ENCODE data around the gene CRYAB.
A peak's percentile ranks its signal among the peaks of the same experiment; 100 is the strongest.

CRYAB gene

DNA sequence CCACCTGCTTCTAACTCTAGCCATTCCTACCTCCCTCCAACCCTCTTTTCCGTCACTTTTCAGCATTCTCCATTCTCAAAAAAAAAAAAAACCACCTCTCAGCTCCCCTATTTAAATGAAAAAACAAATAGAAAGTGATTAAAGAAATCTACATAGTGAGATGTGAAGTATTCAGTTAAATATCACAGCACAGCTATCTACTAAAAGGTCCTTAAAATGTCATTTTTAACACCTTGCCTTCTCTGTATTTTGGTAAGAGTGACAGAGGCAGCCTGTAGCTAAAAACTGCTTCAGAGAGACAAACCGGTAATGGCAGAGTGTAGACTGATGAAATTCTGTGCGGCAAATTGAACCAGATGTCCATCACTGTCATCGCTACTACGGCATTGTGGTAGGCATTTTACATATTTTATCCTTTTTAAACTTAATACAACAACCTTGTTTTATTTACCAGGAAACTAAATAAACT is 39.8 kb downstream of the CRYAB start:
- H3K79me2 ChIP-seq (ENCODE audit: control insufficient read depth, insufficient read depth, low read length): no peaks in the 10 kb centered on the region
- H3K27ac ChIP-seq (ENCODE audit: low read depth, low read length): no peak overlapping the region

DNA sequence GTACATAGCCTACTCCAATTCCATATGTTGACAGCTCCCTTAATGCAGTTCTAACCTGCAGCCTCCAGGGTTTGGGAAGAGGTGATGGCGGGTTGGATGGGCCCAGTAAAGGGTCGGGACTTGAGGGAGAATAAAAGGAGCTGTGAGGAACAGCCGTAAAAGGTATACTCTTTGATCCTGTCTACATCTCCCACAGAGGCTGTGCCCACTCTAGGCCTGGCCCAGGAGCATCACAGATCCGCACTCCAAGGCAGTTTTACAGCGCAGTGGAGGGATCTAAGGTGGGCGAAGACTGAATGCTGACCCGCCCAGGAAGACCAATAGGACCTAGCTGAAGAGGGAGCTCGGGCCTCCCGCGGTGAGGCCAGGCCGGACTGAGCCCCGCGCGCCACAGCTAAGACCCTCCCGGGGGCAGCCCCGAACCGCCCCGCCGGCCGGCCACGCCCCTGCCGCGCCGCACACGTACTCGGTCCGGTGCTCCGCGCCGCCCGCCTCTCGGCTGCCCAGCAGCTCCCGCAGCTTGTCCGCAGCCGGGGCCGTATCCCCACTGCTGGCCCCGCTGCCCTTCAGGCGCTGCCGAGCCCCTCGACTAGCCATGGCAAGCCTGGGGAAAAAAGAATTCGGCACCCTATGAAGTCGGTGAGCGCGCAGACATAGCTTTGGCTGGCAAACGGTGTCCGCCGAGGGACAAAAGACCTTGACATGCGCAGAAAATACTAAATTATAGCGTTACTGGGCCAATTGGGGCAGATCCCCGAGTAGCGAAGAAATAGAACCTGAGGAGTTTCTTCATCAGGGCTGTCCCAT is 40.5 kb downstream of the CRYAB start, which contains the start of gene ALG9:
ALG9 (minus strand) TSS at position 696 of the 807 bp plus-strand sequence; CDS start at position 597, 99 bp downstream.
- no peak within 1 kb of the TSS for H2BK5ac ChIP-seq (ENCODE audit: low read length)
- WGBS (ENCODE audit: extremely low coverage, insufficient coverage, low lambda C conversion rate): no CpG with 5 or more reads among the region's 51 CpGs

More for the DNA sequence above, 39.8 kb downstream of the CRYAB start:
- Histone ChIP-seq H4K5ac (ENCODE audit: low read length) (no peak overlapping the region), H3K23ac (ENCODE audit: low read length) (no peak overlapping the region), H2BK120ac (ENCODE audit: low read depth, low read length) (no peak overlapping the region), H3K4me2 (ENCODE audit: low read length) (no peak overlapping the region), H3K9ac (ENCODE audit: low read length) (peak overlapping the region; percentile 88), H3K4ac (ENCODE audit: low read depth, low read length) (no peak overlapping the region), H3K18ac (ENCODE audit: low read length) (no peak overlapping the region), H2BK5ac (ENCODE audit: low read length) (no peak overlapping the region), H3K79me1 (ENCODE audit: low read length) (no peaks in the 10 kb centered on the region), H3K4me3 (ENCODE audit: low read length) (peak overlapping the region; percentile 77), H3K27me3 (ENCODE audit: insufficient read depth, low read length, poor library complexity) (no peaks in the 10 kb centered on the region), H2AK5ac (ENCODE audit: low read length) (no peak overlapping the region), H3K36me3 (ENCODE audit: control insufficient read depth, insufficient read depth, low read length) (no peaks in the 10 kb centered on the region), H2BK15ac (replicated peaks; ENCODE audit: low read depth) (no peak overlapping the region), H3K4me1 (ENCODE audit: control insufficient read depth, low read depth, low read length) (no peaks in the 10 kb centered on the region), H4K8ac (ENCODE audit: low read depth, low read length) (no peak overlapping the region), H3K56ac (ENCODE audit: low read length) (peak overlapping the region; percentile 93)
- no CpG with 5 or more reads among the region's 5 CpGs for WGBS (ENCODE audit: extremely low coverage, insufficient coverage, low lambda C conversion rate)
- DNase-seq: no peak

DNA sequence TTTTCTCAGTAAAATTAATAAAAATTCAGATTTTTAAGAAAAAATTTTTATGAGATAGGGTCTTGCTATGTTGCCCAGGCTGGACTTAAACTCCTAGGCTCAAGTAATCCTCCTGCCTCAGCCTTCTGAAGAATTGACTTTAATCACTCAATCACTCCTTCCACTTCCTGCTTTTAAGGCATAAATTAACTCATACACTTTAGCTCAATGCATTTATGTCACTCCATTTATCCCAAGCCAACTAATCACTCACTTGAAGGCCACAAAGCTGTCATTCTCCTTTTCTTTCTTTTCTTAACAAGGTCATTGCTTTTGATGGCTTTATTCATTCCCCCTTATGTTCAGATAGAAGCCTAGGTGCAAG is 41.1 kb downstream of the CRYAB start:
- no peak overlapping the region for H4K8ac ChIP-seq (ENCODE audit: low read depth, low read length)
- no peaks in the 10 kb centered on the region for H3K27me3 ChIP-seq (ENCODE audit: insufficient read depth, low read length, poor library complexity)
- H3K4me3 ChIP-seq (ENCODE audit: low read length): peak overlapping the region; percentile 77
- no peak overlapping the region for H3K23ac ChIP-seq (ENCODE audit: low read length)
- peak overlapping the region; percentile 88 for H3K9ac ChIP-seq (ENCODE audit: low read length)
- DNase-seq: no peak
- no peaks in the 10 kb centered on the region for H3K79me2 ChIP-seq (ENCODE audit: control insufficient read depth, insufficient read depth, low read length)
- H3K18ac ChIP-seq (ENCODE audit: low read length): no peak overlapping the region
- H3K4me1 ChIP-seq (ENCODE audit: control insufficient read depth, low read depth, low read length): no peaks in the 10 kb centered on the region
- H3K56ac ChIP-seq (ENCODE audit: low read length): peak overlapping the region; percentile 93
- no peak overlapping the region for H3K4ac ChIP-seq (ENCODE audit: low read depth, low read length)
- H2BK15ac ChIP-seq (replicated peaks; ENCODE audit: low read depth): no peak overlapping the region
- H4K5ac ChIP-seq (ENCODE audit: low read length): no peak overlapping the region
- no peak overlapping the region for H2BK5ac ChIP-seq (ENCODE audit: low read length)
- no peaks in the 10 kb centered on the region for H3K79me1 ChIP-seq (ENCODE audit: low read length)
- H3K27ac ChIP-seq (ENCODE audit: low read depth, low read length): no peak overlapping the region
- no peaks in the 10 kb centered on the region for H3K36me3 ChIP-seq (ENCODE audit: control insufficient read depth, insufficient read depth, low read length)
- H3K4me2 ChIP-seq (ENCODE audit: low read length): peak overlapping the region; percentile 70
- no peak overlapping the region for H2AK5ac ChIP-seq (ENCODE audit: low read length)
- no peak overlapping the region for H2BK120ac ChIP-seq (ENCODE audit: low read depth, low read length)

More for the DNA sequence above, 40.5 kb downstream of the CRYAB start, which contains the start of gene ALG9:
- peak; percentile 90 for DNase-seq
- peak within 1 kb of the TSS; percentile 93 for H3K56ac ChIP-seq (ENCODE audit: low read length)
- peak within 1 kb of the TSS; percentile 70 for H3K4me2 ChIP-seq (ENCODE audit: low read length)
- no peak within 1 kb of the TSS for H2AK5ac ChIP-seq (ENCODE audit: low read length)
- no peaks in the 10 kb centered on the region for H3K4me1 ChIP-seq (ENCODE audit: control insufficient read depth, low read depth, low read length)
- no peaks in the 10 kb centered on the region for H3K79me2 ChIP-seq (ENCODE audit: control insufficient read depth, insufficient read depth, low read length)
- no peaks in the 10 kb centered on the region for H3K27me3 ChIP-seq (ENCODE audit: insufficient read depth, low read length, poor library complexity)
- H3K79me1 ChIP-seq (ENCODE audit: low read length): no peaks in the 10 kb centered on the region
- H2BK15ac ChIP-seq (replicated peaks; ENCODE audit: low read depth): no peak within 1 kb of the TSS
- H4K8ac ChIP-seq (ENCODE audit: low read depth, low read length): peak within 1 kb of the TSS; percentile 67
- H3K4ac ChIP-seq (ENCODE audit: low read depth, low read length): no peak within 1 kb of the TSS
- H2BK120ac ChIP-seq (ENCODE audit: low read depth, low read length): no peak within 1 kb of the TSS
- H4K5ac ChIP-seq (ENCODE audit: low read length): peak within 1 kb of the TSS; percentile 2
- peak within 1 kb of the TSS; percentile 77 for H3K4me3 ChIP-seq (ENCODE audit: low read length)
- H3K27ac ChIP-seq (ENCODE audit: low read depth, low read length): peak within 1 kb of the TSS; percentile 88
- peak within 1 kb of the TSS; percentile 88 for H3K9ac ChIP-seq (ENCODE audit: low read length)
- no peaks in the 10 kb centered on the region for H3K36me3 ChIP-seq (ENCODE audit: control insufficient read depth, insufficient read depth, low read length)
- peak within 1 kb of the TSS; percentile 72 for H3K18ac ChIP-seq (ENCODE audit: low read length)
- H3K23ac ChIP-seq (ENCODE audit: low read length): no peak within 1 kb of the TSS

DNA sequence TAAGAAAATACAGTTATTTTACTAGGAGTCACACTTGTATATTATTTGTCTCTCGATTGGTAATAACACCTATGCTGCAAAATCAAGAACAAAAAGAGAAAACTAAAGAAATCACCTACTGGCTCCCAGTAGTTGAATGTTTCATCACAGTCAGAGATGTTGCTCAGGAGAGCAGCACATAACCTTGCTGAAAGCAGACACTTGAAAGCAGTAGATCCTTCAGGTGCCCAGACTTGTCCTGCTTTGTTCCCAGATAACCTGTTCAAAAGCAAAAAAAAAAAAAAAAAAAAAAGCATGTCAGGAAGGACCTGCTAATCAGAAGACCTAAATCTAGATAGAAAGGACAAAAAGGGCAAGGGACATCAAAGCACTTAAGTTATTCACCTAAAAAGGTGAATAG is 41.5 kb downstream of the CRYAB start:
- Histone ChIP-seq H2BK15ac (replicated peaks; ENCODE audit: low read depth) (no peak overlapping the region), H3K56ac (ENCODE audit: low read length) (no peak overlapping the region), H3K4me1 (ENCODE audit: control insufficient read depth, low read depth, low read length) (no peaks in the 10 kb centered on the region), H2BK5ac (ENCODE audit: low read length) (no peak overlapping the region), H3K18ac (ENCODE audit: low read length) (no peak overlapping the region), H3K79me2 (ENCODE audit: control insufficient read depth, insufficient read depth, low read length) (no peaks in the 10 kb centered on the region), H3K4me2 (ENCODE audit: low read length) (no peak overlapping the region), H3K36me3 (ENCODE audit: control insufficient read depth, insufficient read depth, low read length) (no peaks in the 10 kb centered on the region), H3K27ac (ENCODE audit: low read depth, low read length) (no peak overlapping the region), H3K4me3 (ENCODE audit: low read length) (no peak overlapping the region), H2BK120ac (ENCODE audit: low read depth, low read length) (no peak overlapping the region), H4K8ac (ENCODE audit: low read depth, low read length) (no peak overlapping the region), H3K79me1 (ENCODE audit: low read length) (no peaks in the 10 kb centered on the region), H4K5ac (ENCODE audit: low read length) (no peak overlapping the region), H3K9ac (ENCODE audit: low read length) (no peak overlapping the region), H3K27me3 (ENCODE audit: insufficient read depth, low read length, poor library complexity) (no peaks in the 10 kb centered on the region), H3K23ac (ENCODE audit: low read length) (no peak overlapping the region), H3K4ac (ENCODE audit: low read depth, low read length) (no peak overlapping the region), H2AK5ac (ENCODE audit: low read length) (no peak overlapping the region)
- DNase-seq: no peak
- WGBS (ENCODE audit: extremely low coverage, insufficient coverage, low lambda C conversion rate): no CpG with 5 or more reads among the region's 1 CpG

DNA sequence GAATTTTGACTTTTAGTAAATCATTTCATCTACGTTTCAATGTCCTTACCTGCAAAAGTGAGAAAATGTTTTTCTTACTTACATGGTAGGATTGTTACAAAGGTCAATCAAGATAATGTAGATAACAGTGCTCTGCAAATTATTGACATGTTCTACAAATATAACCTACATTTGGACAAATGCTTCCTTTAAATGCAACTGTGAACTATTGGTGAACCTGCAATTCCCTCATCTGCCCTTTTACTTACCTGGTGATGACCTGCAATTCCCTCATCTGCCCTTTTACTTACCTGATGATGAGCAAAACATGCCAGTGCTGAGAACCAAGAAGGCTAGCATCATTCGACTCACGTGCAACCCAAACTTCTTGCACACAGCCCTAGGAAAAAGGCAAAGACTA is 51.3 kb downstream of the CRYAB start:
- Histone ChIP-seq H2BK120ac (ENCODE audit: low read depth, low read length) (no peak overlapping the region), H3K4ac (ENCODE audit: low read depth, low read length) (no peak overlapping the region), H3K79me2 (ENCODE audit: control insufficient read depth, insufficient read depth, low read length) (no peaks in the 10 kb centered on the region), H3K56ac (ENCODE audit: low read length) (no peak overlapping the region), H4K5ac (ENCODE audit: low read length) (no peak overlapping the region), H2AK5ac (ENCODE audit: low read length) (no peak overlapping the region), H3K79me1 (ENCODE audit: low read length) (no peaks in the 10 kb centered on the region), H4K8ac (ENCODE audit: low read depth, low read length) (no peak overlapping the region), H3K27ac (ENCODE audit: low read depth, low read length) (no peak overlapping the region), H2BK15ac (replicated peaks; ENCODE audit: low read depth) (no peak overlapping the region), H3K4me3 (ENCODE audit: low read length) (no peak overlapping the region), H2BK5ac (ENCODE audit: low read length) (no peak overlapping the region), H3K9ac (ENCODE audit: low read length) (no peak overlapping the region), H3K36me3 (ENCODE audit: control insufficient read depth, insufficient read depth, low read length) (peaks cover 1% of the 10 kb centered on the region), H3K4me1 (ENCODE audit: control insufficient read depth, low read depth, low read length) (no peaks in the 10 kb centered on the region), H3K18ac (ENCODE audit: low read length) (no peak overlapping the region), H3K4me2 (ENCODE audit: low read length) (no peak overlapping the region), H3K23ac (ENCODE audit: low read length) (no peak overlapping the region), H3K27me3 (ENCODE audit: insufficient read depth, low read length, poor library complexity) (no peaks in the 10 kb centered on the region)
- WGBS (ENCODE audit: extremely low coverage, insufficient coverage, low lambda C conversion rate): no CpG with 5 or more reads among the region's 3 CpGs
- no peak for DNase-seq
